NCI-H2081 treated with DMSO at 0.1 percent for 48 hours (cell line): ENCODE measurements around the gene DNAJC28.
"Not testable (repeated sequence)": the region's sequence is repeated elsewhere in the genome, so short reads cannot be mapped to it uniquely, and the experiment has no call there.

Experiments used
- DNase-seq: peaks from one replicate; lab custom pipeline; 2025; lab: John Stamatoyannopoulos, UW

Gene DNAJC28, protein sequence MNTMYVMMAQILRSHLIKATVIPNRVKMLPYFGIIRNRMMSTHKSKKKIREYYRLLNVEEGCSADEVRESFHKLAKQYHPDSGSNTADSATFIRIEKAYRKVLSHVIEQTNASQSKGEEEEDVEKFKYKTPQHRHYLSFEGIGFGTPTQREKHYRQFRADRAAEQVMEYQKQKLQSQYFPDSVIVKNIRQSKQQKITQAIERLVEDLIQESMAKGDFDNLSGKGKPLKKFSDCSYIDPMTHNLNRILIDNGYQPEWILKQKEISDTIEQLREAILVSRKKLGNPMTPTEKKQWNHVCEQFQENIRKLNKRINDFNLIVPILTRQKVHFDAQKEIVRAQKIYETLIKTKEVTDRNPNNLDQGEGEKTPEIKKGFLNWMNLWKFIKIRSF

DNA sequence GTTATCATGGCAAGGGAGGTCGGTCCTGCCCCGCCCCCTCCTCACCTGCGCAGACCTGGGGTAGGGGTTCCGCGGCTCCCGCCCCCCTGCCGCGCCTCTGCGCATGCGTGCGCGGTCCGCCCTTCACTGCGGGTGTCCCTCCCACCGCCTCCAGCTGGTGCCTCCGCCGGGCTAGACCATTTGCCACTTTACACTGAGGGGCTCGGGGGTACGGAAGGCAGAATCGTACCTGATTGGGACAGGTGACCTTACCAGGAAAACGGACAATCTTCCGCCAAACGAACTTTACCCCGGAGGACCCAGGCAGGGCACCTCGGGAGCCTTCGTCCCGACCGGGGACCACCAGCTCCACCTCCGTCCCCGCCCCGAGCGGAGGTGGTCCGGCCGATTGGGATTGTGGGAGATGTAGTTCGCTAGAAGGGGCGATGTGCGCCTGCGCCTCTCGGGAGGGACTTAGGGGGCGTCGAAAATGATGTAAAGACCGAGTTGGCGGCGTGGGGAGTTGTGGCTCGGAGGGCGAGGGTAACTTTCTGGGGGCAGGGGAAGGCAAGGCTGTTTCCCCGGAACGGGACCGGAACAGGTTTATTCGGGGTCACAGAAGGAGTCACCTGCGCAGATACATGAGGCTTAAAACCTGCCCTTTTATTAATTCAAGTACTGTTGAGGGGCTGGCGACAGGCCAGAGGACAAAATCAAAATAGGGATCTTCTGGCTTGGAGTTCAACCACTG lies at the start of gene DNAJC28:
Gene DNAJC28 (minus strand): TSS at position 344 of the 730 bp plus-strand sequence. CDS start 2,323 bp downstream, outside the sequence.
- DNase-seq: no peak

DNA sequence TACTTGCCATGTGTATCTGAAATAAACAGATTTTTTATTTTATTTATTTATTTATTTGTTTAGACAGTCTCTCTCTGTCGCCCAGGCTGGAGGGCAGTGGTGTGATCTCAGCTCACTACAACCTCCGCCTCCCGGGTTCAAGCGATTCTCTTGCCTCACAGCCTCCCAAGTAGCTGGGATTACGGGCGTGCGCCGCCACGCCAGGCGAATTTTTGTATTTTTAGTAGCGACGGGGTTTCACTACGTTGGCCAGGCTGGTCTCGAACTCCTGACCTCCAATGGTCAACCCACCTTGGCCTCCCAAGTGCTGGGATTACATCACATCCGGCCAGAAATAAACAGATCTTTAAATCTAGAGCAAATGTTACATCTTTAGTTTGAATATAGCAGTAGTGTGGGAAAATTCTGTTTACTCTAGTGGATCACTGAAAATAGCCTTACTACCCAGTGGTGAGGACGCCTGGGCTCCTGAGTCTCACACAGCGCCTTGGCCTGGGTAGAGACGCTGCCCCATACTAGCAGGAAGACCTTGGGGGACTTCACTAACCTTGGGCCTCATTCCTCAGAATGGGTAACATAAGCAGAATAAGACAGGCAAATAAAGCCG lies 49.7 kb upstream of the DNAJC28 start:
- DNase-seq: no peak

DNA sequence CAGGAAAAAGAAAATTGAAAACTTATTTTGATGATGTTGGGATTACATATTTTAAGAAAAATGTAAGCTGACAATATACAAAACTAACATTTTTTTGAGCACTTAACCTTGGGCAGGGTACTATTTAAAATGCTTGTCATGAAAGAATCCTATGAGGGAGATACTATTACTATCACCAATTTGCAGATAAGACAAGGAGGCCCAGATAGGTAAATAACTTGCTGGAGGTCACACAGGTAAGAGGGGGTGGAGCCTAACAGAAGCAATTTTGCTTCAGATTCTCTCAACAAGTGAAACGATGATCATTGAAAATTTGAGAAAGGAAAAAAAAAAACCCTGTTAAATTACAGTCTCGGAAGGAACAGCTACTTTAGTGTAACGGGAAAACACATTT lies 49.2 kb upstream of the DNAJC28 start:
- DNase-seq: no peak

DNA sequence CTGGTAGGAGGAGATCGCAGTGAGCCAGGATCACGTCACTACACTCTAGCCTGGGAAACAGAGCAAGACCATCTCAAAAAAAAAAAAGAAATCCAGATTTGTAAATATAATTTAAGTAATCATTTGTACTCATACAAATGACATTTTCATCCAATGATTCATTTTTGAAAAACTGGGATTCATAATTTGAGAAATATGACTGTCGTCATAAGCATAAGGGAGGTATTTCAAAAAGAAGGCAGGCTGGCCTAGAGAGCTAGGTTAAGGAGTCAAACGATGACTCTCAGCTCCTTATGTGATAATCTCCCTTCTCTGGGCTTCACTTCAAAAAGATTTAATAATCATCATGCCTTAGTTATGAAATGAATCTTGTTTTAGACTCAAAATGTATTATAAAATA lies 48.1 kb upstream of the DNAJC28 start:
- no peak for DNase-seq

DNA sequence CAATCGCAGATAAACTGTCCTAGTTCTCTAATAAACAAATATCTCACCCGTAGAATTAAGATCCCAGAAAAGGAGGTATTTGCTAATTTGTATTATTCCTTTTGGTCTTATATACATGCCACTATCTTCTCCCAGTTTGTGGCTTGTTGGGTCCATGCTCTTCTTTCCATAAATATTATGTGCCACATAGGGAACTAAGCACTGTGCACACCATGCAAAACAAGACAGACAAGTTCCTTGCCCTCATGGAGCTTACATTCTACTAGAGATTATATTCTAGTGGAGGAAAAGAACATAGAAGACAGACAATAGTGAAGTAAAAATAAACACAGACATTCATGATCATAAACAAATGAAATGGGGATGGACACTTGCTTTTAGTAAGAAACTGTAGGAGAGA lies 45.7 kb upstream of the DNAJC28 start:
- no peak for DNase-seq

DNA sequence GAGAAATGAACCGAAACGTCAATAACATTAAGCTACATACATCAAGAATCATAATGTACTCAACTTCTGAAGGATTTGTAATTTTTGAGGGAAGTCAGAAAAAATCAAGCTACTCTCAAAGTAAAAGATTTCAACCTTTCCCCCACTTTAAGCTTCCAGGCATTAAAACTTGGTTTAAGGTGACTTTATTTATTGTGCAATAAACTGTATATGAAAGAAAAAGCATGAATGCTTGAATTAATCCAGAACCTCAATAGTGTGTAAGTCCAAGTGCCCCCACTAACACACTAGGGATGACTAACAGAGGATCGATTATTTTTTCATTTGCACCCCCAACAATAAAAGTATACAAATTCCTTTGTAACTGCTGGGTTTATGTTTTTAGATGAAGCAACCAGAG lies 39.5 kb upstream of the DNAJC28 start:
- DNase-seq: no peak

DNA sequence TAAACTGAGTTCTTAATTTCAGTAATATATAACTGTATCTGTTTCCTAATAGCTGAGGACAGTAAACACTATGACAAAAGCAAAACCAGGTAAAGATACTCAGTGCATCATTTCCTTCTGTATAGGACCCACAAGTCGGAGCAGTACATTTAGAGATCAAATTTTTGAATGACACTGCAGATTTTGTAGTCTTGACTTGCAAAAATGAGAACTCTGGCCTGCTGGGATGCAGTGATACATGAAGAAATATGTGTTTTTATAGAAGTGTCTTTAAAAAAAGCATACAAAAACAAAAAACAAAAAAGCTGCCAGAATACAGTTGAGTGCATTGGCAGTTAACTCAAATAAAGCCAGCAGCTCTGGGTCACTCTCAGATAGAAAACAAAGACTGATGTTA lies 31.4 kb upstream of the DNAJC28 start:
- DNase-seq: no peak

DNA sequence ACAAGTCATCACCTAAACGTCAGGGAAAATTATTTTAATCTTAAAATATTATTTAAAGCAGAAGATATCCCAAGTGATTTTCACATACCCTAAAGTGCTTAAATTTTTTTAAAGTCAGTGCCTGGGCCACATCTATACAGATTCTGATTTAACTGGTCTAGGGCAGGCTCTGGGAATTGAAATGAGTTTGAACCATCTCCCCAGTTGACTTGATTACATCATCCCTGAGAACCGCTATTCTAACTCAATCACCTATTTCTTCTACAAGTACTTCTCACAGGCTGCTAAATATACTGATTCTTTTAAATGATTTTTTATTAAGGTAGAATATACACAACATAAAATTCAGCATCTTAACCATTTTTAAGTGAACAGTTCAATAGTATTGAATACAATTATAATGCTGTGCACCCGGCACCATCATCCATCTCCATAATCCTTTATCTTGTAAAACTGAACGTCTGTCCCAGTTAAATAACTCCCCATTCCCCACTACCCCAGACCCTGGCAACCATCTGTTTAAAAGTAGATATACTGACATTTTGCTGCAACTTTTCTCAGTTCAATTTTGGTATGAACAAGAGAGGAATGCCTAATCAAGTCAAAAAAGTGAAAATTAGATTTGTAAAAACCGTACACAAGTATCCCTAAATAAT lies 30.9 kb upstream of the DNAJC28 start:
- no peak for DNase-seq

DNA sequence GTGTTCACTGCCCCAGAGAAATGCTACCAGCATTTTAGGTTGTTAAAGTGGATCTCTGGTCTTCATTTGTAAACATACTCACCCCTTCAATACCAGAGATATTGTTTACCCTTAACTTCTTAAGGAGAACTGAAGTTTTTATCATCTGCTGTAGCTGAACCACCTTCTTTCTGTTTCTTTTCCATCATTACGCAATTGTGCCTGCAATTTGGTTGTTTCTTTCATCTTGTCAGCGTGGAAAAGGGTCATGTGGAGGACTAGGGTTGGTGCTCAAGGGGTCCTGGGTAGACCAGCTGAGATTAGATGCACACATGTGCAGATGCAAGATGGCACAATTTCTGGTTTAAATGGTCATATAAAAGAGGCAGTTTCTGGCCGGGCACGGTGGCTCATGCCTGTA lies 27.4 kb upstream of the DNAJC28 start:
- no peak for DNase-seq

DNA sequence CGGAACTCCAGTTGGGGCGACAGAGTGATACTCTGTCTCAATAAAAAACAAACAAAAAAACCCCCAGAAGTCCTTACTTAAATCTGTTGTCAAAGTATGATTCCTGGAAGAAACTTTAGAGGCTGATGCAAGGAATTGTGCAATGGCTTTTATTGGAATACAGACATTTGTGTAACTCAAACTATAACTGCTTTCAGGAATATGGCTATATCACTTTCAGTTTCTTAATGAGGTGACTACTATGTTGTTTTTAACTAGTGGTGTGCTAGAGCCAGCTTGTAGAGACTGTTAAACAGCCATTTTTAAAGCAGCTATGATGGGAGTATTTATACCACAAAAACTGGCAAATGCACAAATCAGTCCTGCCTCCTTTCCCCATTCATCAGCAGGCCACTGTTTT lies 22.7 kb upstream of the DNAJC28 start:
- no peak for DNase-seq

DNA sequence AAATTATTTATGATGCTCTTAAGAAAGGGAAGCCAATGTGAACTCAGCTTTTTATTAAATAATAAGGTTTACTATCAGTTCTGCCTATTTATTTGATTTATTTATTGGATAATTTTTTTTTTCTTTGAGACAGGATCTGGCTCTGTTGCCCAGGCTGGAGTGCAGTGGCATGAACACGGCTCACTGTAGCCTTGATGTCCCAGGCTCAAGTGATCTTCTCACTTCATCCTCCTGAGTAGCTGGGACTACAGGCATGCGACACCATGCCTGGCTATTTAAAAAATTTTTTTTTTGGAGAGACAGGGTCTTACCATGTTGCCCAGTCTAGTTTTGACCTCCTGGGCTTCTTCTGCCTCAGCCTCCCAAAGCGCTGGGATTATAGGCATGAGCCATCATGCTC lies 21.0 kb upstream of the DNAJC28 start:
- no peak for DNase-seq

DNA sequence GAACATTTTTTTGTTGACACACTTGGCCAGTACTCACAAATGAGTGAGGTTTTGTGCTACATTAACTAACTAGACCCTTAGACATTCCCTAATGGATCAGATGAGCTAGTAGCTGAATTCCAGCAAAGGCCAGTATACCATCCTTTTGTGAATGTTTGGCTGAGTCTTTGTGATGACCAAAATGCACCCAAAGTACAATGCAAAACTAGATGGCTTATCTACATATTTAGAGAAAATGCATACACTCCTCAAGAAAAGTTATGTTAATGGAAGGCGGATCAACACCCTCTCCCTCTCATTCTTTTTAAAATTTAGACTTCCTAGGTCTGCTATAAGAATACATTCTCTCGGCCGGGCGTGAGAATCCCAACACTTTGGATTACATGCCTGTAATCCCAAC lies 20.1 kb upstream of the DNAJC28 start:
- no peak for DNase-seq

DNA sequence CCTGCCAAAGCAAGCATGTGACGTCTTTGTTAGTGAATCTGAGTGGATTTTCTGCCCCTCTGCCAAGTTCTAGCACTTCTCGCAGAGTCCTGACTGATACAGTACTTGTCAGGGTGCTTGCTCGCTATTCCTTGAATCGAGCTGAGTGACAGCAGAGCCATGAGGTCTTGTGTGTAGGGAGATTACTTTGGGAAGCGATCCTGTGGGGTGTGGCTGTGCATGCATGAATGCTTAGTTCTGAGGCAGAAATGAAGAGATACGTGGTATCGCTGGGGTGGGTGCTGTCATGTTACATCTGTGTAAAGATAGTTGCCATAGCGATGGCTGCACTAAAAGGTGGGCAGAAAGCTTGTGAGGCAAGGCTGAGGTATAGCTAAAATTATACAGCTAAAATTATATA lies 19.3 kb upstream of the DNAJC28 start:
- no peak for DNase-seq

DNA sequence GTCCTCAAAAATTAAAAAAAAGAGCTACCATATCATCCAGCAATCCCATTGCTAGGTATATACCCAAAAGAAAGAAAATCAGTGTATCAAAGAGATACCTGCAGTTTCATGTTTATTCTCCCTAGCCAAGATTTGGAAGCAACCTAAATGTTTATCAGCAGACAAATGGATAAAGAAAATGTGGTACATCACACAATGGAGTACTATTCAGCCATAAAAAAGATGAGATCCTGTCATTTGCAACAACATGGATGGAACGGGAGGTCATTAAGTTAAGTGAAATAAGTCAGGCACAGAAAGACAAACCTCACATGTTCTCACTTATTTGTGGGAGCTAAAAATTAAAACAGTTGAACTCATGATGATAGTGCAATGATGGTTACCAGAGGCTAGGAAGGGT lies 15.5 kb upstream of the DNAJC28 start:
- not testable (repeated sequence) for DNase-seq

DNA sequence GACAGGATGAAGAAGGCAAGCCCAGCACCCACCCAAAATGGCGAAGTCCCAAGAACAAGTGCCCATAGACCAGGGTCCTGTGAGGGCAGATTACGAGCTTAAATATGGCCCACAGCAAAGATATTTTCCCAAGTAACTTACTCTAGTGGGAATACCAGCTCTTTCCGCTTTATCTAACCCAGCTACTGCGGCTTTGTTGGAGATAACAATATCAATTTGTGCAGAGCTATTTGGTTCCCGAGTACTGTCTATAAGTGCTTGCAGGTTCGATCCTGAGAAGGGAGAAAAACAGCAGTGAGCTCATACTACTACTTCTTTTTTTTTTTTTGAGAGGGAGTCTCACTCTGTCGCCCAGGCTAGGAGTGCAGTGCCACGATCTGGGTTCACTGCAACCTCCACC lies 14.3 kb upstream of the DNAJC28 start:
- DNase-seq: no peak

DNA sequence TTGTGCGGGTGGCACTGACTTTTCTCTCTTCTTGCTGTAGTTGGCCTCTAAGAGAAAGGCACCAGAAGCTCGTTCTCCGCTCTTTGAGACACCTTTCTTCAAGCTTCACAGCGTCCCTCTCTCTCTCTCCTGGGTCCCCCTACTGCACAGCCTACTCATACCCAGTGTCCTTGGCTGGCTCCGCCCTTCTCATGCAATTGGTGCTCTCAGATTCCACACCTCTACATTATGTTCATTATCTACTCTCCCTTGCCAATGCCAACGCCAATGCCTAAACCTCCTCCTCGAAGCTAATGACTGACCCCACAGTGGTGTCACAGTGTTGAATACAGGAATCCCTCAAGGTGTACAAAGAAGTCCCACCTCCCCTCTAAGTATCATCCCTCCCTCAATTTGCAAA lies 4.8 kb upstream of the DNAJC28 start:
- DNase-seq: no peak

DNA sequence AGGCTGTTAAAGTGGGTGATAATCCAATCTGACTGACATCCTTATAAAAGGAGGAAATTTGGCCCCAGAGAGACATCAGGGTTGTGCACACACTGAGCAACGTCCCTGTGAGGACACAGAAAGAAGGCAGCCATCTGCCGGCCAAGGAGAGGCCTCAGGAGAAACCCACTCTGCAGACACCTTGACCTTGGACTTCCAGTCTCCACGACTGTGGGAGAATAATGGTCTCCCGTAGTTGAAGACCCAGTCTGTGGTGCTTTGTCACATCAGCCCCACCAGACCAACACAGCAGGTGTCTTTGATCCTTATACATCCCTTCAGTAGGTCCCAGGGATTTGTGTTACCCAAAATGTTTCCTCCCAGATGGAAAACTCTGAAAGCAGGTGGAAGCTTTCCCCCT lies 4.2 kb upstream of the DNAJC28 start:
- DNase-seq: no peak

DNA sequence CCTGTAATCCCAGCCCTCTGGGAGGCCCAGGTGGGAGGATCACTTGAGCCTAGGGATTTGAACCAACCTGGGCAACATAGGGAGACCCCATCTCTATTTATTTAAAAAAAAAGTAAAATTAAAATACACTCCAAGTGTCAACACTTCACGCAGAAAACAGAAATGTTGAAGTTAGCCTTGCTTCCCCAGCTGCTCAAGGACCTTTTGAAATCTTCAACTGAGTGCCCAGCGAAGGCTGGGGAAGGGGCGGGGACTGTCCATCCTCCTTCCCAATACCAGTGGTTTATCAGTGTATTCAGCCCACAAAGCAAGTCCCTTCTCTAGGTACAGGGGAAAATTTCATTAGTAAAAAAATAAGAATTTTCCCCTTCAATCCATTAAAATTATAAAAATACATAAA lies 2.2 kb upstream of the DNAJC28 start:
- no peak for DNase-seq

DNA sequence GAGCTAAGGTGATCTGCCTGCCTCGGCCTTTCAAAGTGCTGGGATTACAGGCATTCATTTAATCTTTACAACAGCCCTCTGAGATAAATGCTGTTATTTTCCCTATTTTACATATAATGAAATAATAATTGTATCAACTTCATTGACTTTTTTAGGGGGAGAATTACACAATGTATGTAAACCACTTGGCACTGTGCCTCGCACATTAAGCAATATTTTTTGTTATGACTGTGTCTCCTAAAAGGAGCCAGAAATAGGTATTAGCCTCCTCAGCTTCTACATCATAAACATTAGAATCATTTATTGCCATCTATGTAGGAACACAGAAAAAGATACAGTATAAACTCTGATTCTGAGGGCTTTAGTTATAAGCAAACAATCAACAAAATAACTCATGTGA lies 1.1 kb upstream of the DNAJC28 start:
- no peak for DNase-seq

DNA sequence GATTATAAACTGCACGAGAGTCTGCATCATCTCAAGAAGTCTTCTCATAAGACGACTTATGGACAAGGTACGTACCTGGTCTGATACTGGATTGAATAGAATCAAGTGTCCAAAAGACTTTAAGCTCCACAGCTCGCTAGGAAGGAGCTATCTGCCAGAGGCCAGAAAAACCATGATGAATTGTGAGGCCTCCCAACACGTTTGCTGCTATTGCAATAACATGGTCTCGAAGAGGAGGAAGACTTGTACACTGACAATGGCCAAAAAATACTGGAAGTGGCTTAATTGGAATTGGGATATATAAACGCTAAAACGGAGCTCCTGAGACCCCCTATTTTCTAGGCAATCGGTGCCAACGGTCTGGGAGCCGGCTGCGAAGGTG lies 534 bp downstream of the DNAJC28 start:
- no peak for DNase-seq

DNA sequence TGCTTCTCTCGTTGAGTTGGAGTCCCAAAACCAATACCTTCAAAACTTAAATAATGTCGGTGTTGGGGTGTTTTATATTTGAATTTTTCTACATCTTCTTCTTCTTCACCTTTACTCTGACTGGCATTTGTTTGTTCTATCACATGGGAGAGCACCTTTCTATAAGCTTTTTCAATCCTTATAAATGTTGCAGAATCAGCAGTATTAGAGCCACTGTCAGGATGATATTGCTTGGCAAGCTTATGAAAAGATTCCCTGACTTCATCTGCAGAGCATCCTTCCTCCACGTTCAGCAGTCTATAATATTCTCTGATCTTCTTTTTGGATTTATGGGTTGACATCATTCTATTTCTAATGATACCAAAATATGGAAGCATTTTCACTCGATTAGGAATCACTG lies 2.6 kb downstream of the DNAJC28 start:
- no peak for DNase-seq

DNA sequence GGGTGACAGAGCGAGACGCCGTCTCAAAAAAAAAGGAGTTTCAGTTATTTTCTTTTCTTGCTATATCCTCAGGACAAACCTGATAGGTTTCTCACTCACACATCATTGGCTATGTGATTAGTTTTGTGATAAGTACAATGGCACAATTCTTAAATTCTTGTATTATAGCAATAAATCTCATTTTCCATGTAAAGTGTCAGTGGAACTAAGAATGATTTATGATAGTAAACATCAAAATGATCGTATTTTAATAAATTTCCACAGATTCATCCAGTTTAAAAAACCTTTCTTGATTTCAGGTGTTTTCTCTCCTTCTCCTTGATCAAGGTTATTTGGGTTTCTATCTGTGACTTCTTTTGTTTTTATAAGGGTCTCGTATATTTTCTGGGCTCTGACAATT lies 3.5 kb downstream of the DNAJC28 start:
- DNase-seq: no peak
